Measurements from ENCODE around the gene ADAMTS7. TPM values are rescaled to one million over a fixed set of nuclear protein-coding genes. Genes with fewer than 3 reads are reported as not detected.
"Not testable (repeated sequence)": the region's sequence is repeated elsewhere in the genome, so short reads cannot be mapped to it uniquely, and the experiment has no call there.

The ADAMTS7 gene
- polyA plus RNA-seq, 12 donors: 10.5 to 20.3 (median 17.0) TPM; not detected in 1

- DNase-seq: not testable (repeated sequence)
These were observed 46.0 kb downstream of the ADAMTS7 start for GRCh38 chr15:78765154-78765860.

- not testable (repeated sequence) for DNase-seq
These were observed 46.7 kb downstream of the ADAMTS7 start for GRCh38 chr15:78764340-78765153.

GRCh38 chr15:78763796-78764241 is 47.4 kb downstream of the ADAMTS7 start:
- no peak for DNase-seq

GRCh38 chr15:78762985-78763795 is 48.1 kb downstream of the ADAMTS7 start:
- no peak for DNase-seq

- DNase-seq: not testable (repeated sequence)
These were observed 48.8 kb downstream of the ADAMTS7 start for GRCh38 chr15:78762386-78762961.

- DNase-seq: no peak
These were observed 49.3 kb downstream of the ADAMTS7 start for GRCh38 chr15:78761891-78762385.

- not testable (repeated sequence) for DNase-seq
These were observed 49.8 kb downstream of the ADAMTS7 start for GRCh38 chr15:78761475-78761874.

- no peak for DNase-seq
These were observed 50.2 kb downstream of the ADAMTS7 start for GRCh38 chr15:78761020-78761419.

GRCh38 chr15:78760091-78760882 is 51.0 kb downstream of the ADAMTS7 start:
- DNase-seq: peak; percentile 36

- DNase-seq: not testable (repeated sequence)
These were observed 51.8 kb downstream of the ADAMTS7 start for GRCh38 chr15:78759361-78759998.

- DNase-seq: not testable (repeated sequence)
These were observed 52.6 kb downstream of the ADAMTS7 start for GRCh38 chr15:78758486-78759200.

- DNase-seq: not testable (repeated sequence)
These were observed 53.2 kb downstream of the ADAMTS7 start for GRCh38 chr15:78758084-78758483.

GRCh38 chr15:78757636-78757905 is 53.7 kb downstream of the ADAMTS7 start:
- no peak for DNase-seq

- DNase-seq: not testable (repeated sequence)
These were observed 54.3 kb downstream of the ADAMTS7 start for GRCh38 chr15:78756781-78757635.

- DNase-seq: not testable (repeated sequence)
These were observed 55.2 kb downstream of the ADAMTS7 start for GRCh38 chr15:78755900-78756591.

GRCh38 chr15:78754637-78755280 is 56.5 kb downstream of the ADAMTS7 start:
- not testable (repeated sequence) for DNase-seq
